Osteocyte (in vitro differentiated cells): ENCODE measurements around the gene RFX2. TPM values are rescaled to one million over a fixed set of nuclear protein-coding genes. Genes with fewer than 3 reads are reported as not detected.

Experiments
- DNase-seq: peaks from one replicate; pipeline ENCODE4 v3.0.0; 2021; ENCODE audit warnings: mixed read lengths; ENCODE audit not compliant: unreplicated experiment; ENCODE audit errors: extremely low spot score
- H3K27ac Mint-ChIP-seq: one replicate; pipeline ENCODE4 v1.8.0; 2021; ENCODE audit warnings: mild to moderate bottlenecking, mixed read lengths; ENCODE audit not compliant: unreplicated experiment
- H3K27me3 Mint-ChIP-seq: one replicate; pipeline ENCODE4 v1.8.0; 2021; ENCODE audit warnings: mixed read lengths; ENCODE audit not compliant: unreplicated experiment
- H3K36me3 Mint-ChIP-seq: one replicate; pipeline ENCODE4 v1.8.0; 2021; ENCODE audit warnings: mixed read lengths; ENCODE audit not compliant: unreplicated experiment
- H3K4me1 Mint-ChIP-seq: one replicate; pipeline ENCODE4 v1.8.0; 2021; ENCODE audit warnings: mixed read lengths; ENCODE audit not compliant: unreplicated experiment
- H3K4me3 Mint-ChIP-seq: one replicate; pipeline ENCODE4 v1.8.0; 2021; ENCODE audit warnings: mild to moderate bottlenecking, moderate library complexity, mixed read lengths; ENCODE audit not compliant: unreplicated experiment
- H3K9me3 Mint-ChIP-seq: one replicate; pipeline ENCODE4 v1.8.0; 2021; ENCODE audit warnings: mixed read lengths; ENCODE audit not compliant: unreplicated experiment
- CTCF ChIP-seq: fragments of 200-600 bp; sonication (generic); IDR thresholded peaks from 2 replicates; pipeline ENCODE4 v1.5.0; 2021; ENCODE audit warnings: antibody characterized with exemption, mild to moderate bottlenecking, moderate library complexity
- total RNA-seq: library from RNA; stranded (reverse); gene quantifications from 2 replicates; pipeline ENCODE4 v1.2.1, GENCODE V29; 2021

Gene RFX2
- total RNA-seq, 1 donor from 2014 or later: 5.3 TPM

DNA sequence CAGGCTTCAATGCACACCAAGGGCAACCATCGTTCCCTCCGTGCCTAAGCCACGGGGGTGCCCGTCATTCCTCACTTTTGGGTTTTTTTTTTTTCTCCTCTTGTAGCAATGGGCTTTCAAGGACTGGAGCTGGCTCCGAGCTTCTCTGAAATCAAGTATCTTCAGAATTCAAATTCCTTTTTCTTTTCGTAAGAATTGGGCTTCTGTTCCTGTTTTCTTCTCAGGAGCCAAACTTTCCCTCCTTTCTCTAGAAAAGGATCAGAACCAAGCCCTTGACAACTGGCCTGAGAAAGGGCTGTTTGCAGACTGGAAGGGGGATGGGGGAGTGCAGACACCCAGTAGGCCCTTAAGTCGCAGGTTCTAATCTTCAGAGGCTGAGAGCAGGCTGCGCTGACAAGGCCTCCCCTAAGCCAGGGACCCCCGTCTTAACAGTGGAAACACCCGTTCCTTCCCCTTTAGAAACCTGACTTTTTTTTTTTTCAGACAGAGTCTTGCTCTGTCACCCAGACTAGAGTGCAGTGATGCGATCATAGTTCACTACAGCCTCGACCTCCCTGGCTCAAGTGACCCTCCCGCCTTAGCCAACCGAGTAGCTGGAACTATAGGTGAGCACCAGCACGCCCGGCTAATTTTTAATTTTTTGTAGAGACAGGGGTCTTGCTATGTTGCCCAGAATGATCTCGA, 51.6 kb downstream of the RFX2 start:
- Mint-ChIP-seq H3K4me1 (peaks cover 13% of the 10 kb centered on the region), H3K27ac (no peak overlapping the region)

DNA sequence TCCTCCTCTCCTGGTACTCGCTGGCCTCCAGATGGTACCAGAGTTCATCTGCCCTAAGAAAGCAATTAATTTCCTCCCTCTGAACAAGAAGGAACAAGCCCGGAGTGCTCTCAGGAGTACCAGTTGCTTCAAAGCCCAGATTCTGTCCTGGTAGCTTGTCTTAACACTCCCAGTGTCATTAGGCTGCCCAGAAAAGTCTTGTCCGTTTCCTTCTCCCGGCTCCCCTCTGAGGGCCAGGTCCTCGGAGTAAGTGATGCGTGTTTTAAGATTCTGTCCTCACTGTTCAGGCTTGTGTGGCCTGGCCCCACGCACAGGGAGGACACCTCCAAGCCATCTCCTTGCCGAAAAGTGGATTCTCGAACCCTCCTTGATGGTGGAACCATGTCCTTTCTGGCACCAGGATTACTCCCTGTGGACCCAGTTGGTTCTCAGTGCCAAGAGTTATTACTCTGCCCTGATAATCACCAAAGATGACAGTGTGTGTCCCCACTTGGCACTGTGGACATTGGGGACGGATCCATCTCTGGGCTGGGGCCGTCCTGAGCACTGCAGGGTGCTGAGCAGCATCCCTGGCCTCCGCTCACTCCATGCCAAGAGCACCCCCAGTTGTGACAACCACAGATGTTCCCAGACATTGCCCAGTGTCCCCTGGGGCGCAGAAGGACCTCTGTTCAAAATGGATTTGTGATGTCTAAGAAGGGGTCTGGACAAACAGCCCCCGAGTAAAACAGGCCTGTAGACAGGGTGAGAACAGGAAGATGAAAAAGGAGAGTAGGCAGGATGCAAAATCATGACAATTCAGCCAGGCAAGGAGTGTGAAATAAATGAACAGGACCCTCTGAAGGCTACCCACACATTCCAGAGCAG, 52.4 kb downstream of the RFX2 start:
- no peak for TF ChIP-seq CTCF
- peak; percentile 62 for DNase-seq
- Mint-ChIP-seq H3K9me3 (no peaks in the 10 kb centered on the region), H3K27me3 (no peaks in the 10 kb centered on the region), H3K36me3 (no peaks in the 10 kb centered on the region), H3K27ac (peak overlapping the region; percentile 85), H3K4me3 (no peak overlapping the region), H3K4me1 (peaks cover 13% of the 10 kb centered on the region)

More for the DNA sequence above, 51.6 kb downstream of the RFX2 start:
- Mint-ChIP-seq H3K9me3 (no peaks in the 10 kb centered on the region), H3K36me3 (no peaks in the 10 kb centered on the region), H3K4me3 (no peak overlapping the region), H3K27me3 (no peaks in the 10 kb centered on the region)
- no peak for TF ChIP-seq CTCF
- DNase-seq: peak; percentile 30

GRCh38 chr19:6056801-6057650, 53.3 kb downstream of the RFX2 start:
- Mint-ChIP-seq H3K36me3 (no peaks in the 10 kb centered on the region), H3K27me3 (no peaks in the 10 kb centered on the region), H3K27ac (peak overlapping the region; percentile 85), H3K9me3 (no peaks in the 10 kb centered on the region), H3K4me3 (no peak overlapping the region), H3K4me1 (peaks cover 13% of the 10 kb centered on the region)
- DNase-seq: peak; percentile 84
- TF ChIP-seq CTCF: no peak

DNA sequence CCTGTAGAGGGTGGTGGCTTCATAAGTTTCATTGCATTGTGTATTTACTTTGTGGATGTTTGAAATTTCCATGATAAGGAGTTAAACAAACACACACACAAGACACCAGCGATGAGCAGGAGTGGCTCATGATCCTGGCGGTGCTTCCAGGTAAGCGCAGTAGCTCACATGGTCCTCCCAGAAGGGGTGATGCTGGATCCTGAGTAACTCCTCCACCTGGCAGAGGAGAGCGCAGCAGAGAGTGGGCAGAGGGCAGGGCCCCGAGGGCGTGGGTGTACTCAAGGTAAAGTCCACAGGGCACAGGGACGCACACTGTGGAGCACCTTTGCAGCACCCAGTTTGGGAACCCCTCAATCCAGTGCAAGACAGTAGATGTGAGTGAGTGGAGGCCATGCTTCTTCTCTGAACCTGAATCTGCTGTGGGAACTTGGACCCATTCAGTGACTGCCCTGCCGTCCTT, 54.0 kb downstream of the RFX2 start:
- H3K9me3 Mint-ChIP-seq: no peaks in the 10 kb centered on the region
- no peaks in the 10 kb centered on the region for H3K36me3 Mint-ChIP-seq
- H3K4me1 Mint-ChIP-seq: peaks cover 13% of the 10 kb centered on the region
- no peaks in the 10 kb centered on the region for H3K27me3 Mint-ChIP-seq
- TF ChIP-seq CTCF: no peak
- peak overlapping the region; percentile 85 for H3K27ac Mint-ChIP-seq
- no peak overlapping the region for H3K4me3 Mint-ChIP-seq
- DNase-seq: peak; percentile 73
